Activated T-cell treated with anti-CD3 and anti-CD28 coated beads, Interleukin-2, amount 50 U/mL, for 24 hours (primary cell): Measurements from ENCODE around the gene MTSS2.
"Not testable (repeated sequence)": the region's sequence is repeated elsewhere in the genome, so short reads cannot be mapped to it uniquely, and the experiment has no call there.

Experiments
- DNase-seq: peaks from one replicate; pipeline ENCODE4 v3.0.0-alpha.2; 2020
- H3K27ac Mint-ChIP-seq: 2 replicates; pipeline ENCODE4 v1.8.0; 2020; ENCODE audit warnings: mild to moderate bottlenecking, mixed read lengths
- H3K27me3 Mint-ChIP-seq: 2 replicates; pipeline ENCODE4 v1.8.0; 2020; ENCODE audit warnings: mixed read lengths
- H3K36me3 Mint-ChIP-seq: 2 replicates; pipeline ENCODE4 v1.8.0; 2020; ENCODE audit warnings: low read depth, mixed read lengths
- H3K4me1 Mint-ChIP-seq: 2 replicates; pipeline ENCODE4 v1.8.0; 2020; ENCODE audit warnings: low read depth, mixed read lengths
- H3K4me3 Mint-ChIP-seq: 2 replicates; pipeline ENCODE4 v1.8.0; 2020; ENCODE audit warnings: mild to moderate bottlenecking, moderate library complexity, mixed read lengths
- H3K9me3 Mint-ChIP-seq: 2 replicates; pipeline ENCODE4 v1.8.0; 2020; ENCODE audit warnings: mixed read lengths

MTSS2 gene

GRCh38 chr16:70653809-70654771 is 31.8 kb downstream of the MTSS2 start:
- peaks cover 5% of the 10 kb centered on the region for H3K4me1 Mint-ChIP-seq
- no peaks in the 10 kb centered on the region for H3K9me3 Mint-ChIP-seq
- H3K36me3 Mint-ChIP-seq = no peaks in the 10 kb centered on the region
- no peak overlapping the region for H3K27ac Mint-ChIP-seq
- H3K4me3 Mint-ChIP-seq = no peak overlapping the region
- no peaks in the 10 kb centered on the region for H3K27me3 Mint-ChIP-seq
- peak; percentile 88 for DNase-seq

- DNase-seq = no peak
- H3K4me3 Mint-ChIP-seq = no peak overlapping the region
- no peaks in the 10 kb centered on the region for H3K9me3 Mint-ChIP-seq
- H3K27me3 Mint-ChIP-seq = no peaks in the 10 kb centered on the region
- peaks cover 5% of the 10 kb centered on the region for H3K4me1 Mint-ChIP-seq
- no peak overlapping the region for H3K27ac Mint-ChIP-seq
- H3K36me3 Mint-ChIP-seq = no peaks in the 10 kb centered on the region
These were observed 32.4 kb downstream of the MTSS2 start for GRCh38 chr16:70653406-70653805.

GRCh38 chr16:70652322-70652721 is 33.5 kb downstream of the MTSS2 start:
- Mint-ChIP-seq H3K36me3 (no peaks in the 10 kb centered on the region), H3K27me3 (no peaks in the 10 kb centered on the region), H3K4me1 (peaks cover 5% of the 10 kb centered on the region), H3K4me3 (no peak overlapping the region), H3K27ac (no peak overlapping the region), H3K9me3 (no peaks in the 10 kb centered on the region)
- DNase-seq = no peak

- DNase-seq = no peak
- no peaks in the 10 kb centered on the region for H3K36me3 Mint-ChIP-seq
- no peaks in the 10 kb centered on the region for H3K9me3 Mint-ChIP-seq
- H3K27me3 Mint-ChIP-seq = no peaks in the 10 kb centered on the region
- peaks cover 5% of the 10 kb centered on the region for H3K4me1 Mint-ChIP-seq
- H3K4me3 Mint-ChIP-seq = no peak overlapping the region
- H3K27ac Mint-ChIP-seq = no peak overlapping the region
These were observed 34.3 kb downstream of the MTSS2 start for GRCh38 chr16:70651524-70651923.

GRCh38 chr16:70650216-70650615 is 35.6 kb downstream of the MTSS2 start:
- Mint-ChIP-seq H3K4me1 (peaks cover 5% of the 10 kb centered on the region), H3K27me3 (no peaks in the 10 kb centered on the region)

GRCh38 chr16:70649300-70649699 is 36.6 kb downstream of the MTSS2 start:
- Mint-ChIP-seq H3K4me1 (peaks cover 5% of the 10 kb centered on the region), H3K9me3 (no peaks in the 10 kb centered on the region), H3K27me3 (no peaks in the 10 kb centered on the region)

More at GRCh38 chr16:70650216-70650615, 35.6 kb downstream of the MTSS2 start:
- Mint-ChIP-seq H3K36me3 (no peaks in the 10 kb centered on the region), H3K27ac (no peak overlapping the region), H3K4me3 (no peak overlapping the region), H3K9me3 (no peaks in the 10 kb centered on the region)
- DNase-seq = no peak

GRCh38 chr16:70648606-70649005 is 37.2 kb downstream of the MTSS2 start:
- no peak overlapping the region for H3K27ac Mint-ChIP-seq
- H3K27me3 Mint-ChIP-seq = no peaks in the 10 kb centered on the region
- no peak overlapping the region for H3K4me3 Mint-ChIP-seq
- peaks cover under 1% of the 10 kb centered on the region for H3K4me1 Mint-ChIP-seq
- no peaks in the 10 kb centered on the region for H3K36me3 Mint-ChIP-seq
- DNase-seq = no peak
- H3K9me3 Mint-ChIP-seq = no peaks in the 10 kb centered on the region

More at GRCh38 chr16:70649300-70649699, 36.6 kb downstream of the MTSS2 start:
- no peaks in the 10 kb centered on the region for H3K36me3 Mint-ChIP-seq
- no peak for DNase-seq
- no peak overlapping the region for H3K4me3 Mint-ChIP-seq
- H3K27ac Mint-ChIP-seq = no peak overlapping the region

GRCh38 chr16:70647441-70648359 is 38.2 kb downstream of the MTSS2 start:
- Mint-ChIP-seq H3K4me3 (no peak overlapping the region), H3K4me1 (no peaks in the 10 kb centered on the region), H3K9me3 (no peaks in the 10 kb centered on the region), H3K27ac (no peak overlapping the region), H3K36me3 (no peaks in the 10 kb centered on the region), H3K27me3 (no peaks in the 10 kb centered on the region)
- DNase-seq = no peak

- no peaks in the 10 kb centered on the region for H3K4me1 Mint-ChIP-seq
- no peaks in the 10 kb centered on the region for H3K9me3 Mint-ChIP-seq
- H3K27me3 Mint-ChIP-seq = no peaks in the 10 kb centered on the region
- DNase-seq = no peak
- H3K36me3 Mint-ChIP-seq = no peaks in the 10 kb centered on the region
- H3K27ac Mint-ChIP-seq = no peak within 1 kb of the TSS
- no peak within 1 kb of the TSS for H3K4me3 Mint-ChIP-seq
These were observed 39.3 kb downstream of the MTSS2 start, which contains the start of gene IL34 for GRCh38 chr16:70646260-70647241. Gene IL34 (plus strand): TSS chr16:70646559. CDS start chr16:70646948, 389 bp downstream.

GRCh38 chr16:70644763-70645597 is 40.9 kb downstream of the MTSS2 start:
- no peak overlapping the region for H3K4me3 Mint-ChIP-seq
- H3K27ac Mint-ChIP-seq = no peak overlapping the region
- H3K36me3 Mint-ChIP-seq = no peaks in the 10 kb centered on the region
- DNase-seq = no peak
- no peaks in the 10 kb centered on the region for H3K4me1 Mint-ChIP-seq
- H3K9me3 Mint-ChIP-seq = no peaks in the 10 kb centered on the region
- no peaks in the 10 kb centered on the region for H3K27me3 Mint-ChIP-seq

- not testable (repeated sequence) for H3K36me3 Mint-ChIP-seq, DNase-seq, H3K4me1 Mint-ChIP-seq, H3K9me3 Mint-ChIP-seq, H3K27me3 Mint-ChIP-seq, H3K4me3 Mint-ChIP-seq, H3K27ac Mint-ChIP-seq
These were observed 42.6 kb downstream of the MTSS2 start for GRCh38 chr16:70643264-70643663.

- Mint-ChIP-seq H3K27me3 (no peaks in the 10 kb centered on the region), H3K27ac (no peak overlapping the region)
These were observed 43.2 kb downstream of the MTSS2 start for GRCh38 chr16:70642633-70643032.

More at GRCh38 chr16:70642633-70643032, 43.2 kb downstream of the MTSS2 start:
- no peak for DNase-seq
- H3K36me3 Mint-ChIP-seq = no peaks in the 10 kb centered on the region
- H3K4me3 Mint-ChIP-seq = no peak overlapping the region
- H3K9me3 Mint-ChIP-seq = no peaks in the 10 kb centered on the region
- H3K4me1 Mint-ChIP-seq = no peaks in the 10 kb centered on the region
